H1 (cell line): ENCODE measurements around the gene UBE2I. TPM values are rescaled to one million over a fixed set of nuclear protein-coding genes. Genes with fewer than 3 reads are reported as not detected.
A peak's percentile ranks its signal among the peaks of the same experiment; 100 is the strongest.

Experiments used
- CTCF ChIA-PET: fragments of 300-600 bp; sonication (Branson Sonifier 250); formaldehyde crosslinking; loops from one replicate; lab custom pipeline; 2021; ENCODE audit not compliant: partially characterized antibody; lab: Charles Lee
- POLR2A ChIA-PET: fragments of 300-600 bp; sonication (Branson Sonifier 250); formaldehyde crosslinking; loops from one replicate; lab custom pipeline; 2021; ENCODE audit warnings: inconsistent platforms; ENCODE audit not compliant: partially characterized antibody; lab: Charles Lee
- DNase-seq, 2 experiments: peaks; one replicate each; pipeline versions ENCODE4 v3.0.0 to v3.0.0-alpha.2; 2010 to 2022; ENCODE audit warnings: low spot score in 2 of 2, low read depth in 1 of 2, mixed read lengths in 1 of 2
- FAIRE-seq: peaks from 2 replicates; lab custom pipeline; 2011; peaks lifted over from hg19 to GRCh38; lab: Jason Lieb, UNC
- H2AFZ ChIP-seq: 2 replicates; pipeline ENCODE4 v1.8.1; 2012; ENCODE audit warnings: low read length, inconsistent platforms
- H2AK5ac ChIP-seq: 2 replicates; pipeline ENCODE4 v1.6.1; 2013; ENCODE audit warnings: low read depth, low read length
- H2BK120ac ChIP-seq: replicated peaks from 2 replicates; pipeline ENCODE3; 2013; ENCODE audit warnings: low read depth, low read length, inconsistent platforms
- H2BK12ac ChIP-seq: 2 replicates; pipeline ENCODE4 v1.6.1; 2013; ENCODE audit warnings: low read depth, low read length
- H2BK15ac ChIP-seq: 2 replicates; pipeline ENCODE4 v1.6.1; 2013; ENCODE audit warnings: low read length
- H2BK20ac ChIP-seq: 2 replicates; pipeline ENCODE4 v1.6.1; 2013; ENCODE audit warnings: low read length
- H2BK5ac ChIP-seq: 2 replicates; pipeline ENCODE4 v1.6.1; 2013; ENCODE audit warnings: low read depth, low read length
- H3K14ac ChIP-seq: 2 replicates; pipeline ENCODE4 v1.6.1; 2013; ENCODE audit warnings: inconsistent platforms; ENCODE audit not compliant: insufficient read length
- H3K18ac ChIP-seq: 2 replicates; pipeline ENCODE4 v1.6.1; 2013; ENCODE audit warnings: low read length; ENCODE audit errors: extremely low read depth
- H3K23ac ChIP-seq: 2 replicates; pipeline ENCODE4 v1.6.1; 2013; ENCODE audit warnings: inconsistent platforms; ENCODE audit not compliant: insufficient read length
- H3K23me2 ChIP-seq: 2 replicates; pipeline ENCODE4 v1.6.1; 2013; ENCODE audit warnings: low read depth, low read length
- H3K27ac ChIP-seq: 2 replicates; pipeline ENCODE4 v1.6.1; 2011; ENCODE audit warnings: low read depth, low read length, inconsistent platforms
- H3K27me3 ChIP-seq, 4 experiments: replicated peaks in 1 of 4; 1 replicate in 1 of 4; 2 replicates in 3 of 4; pipeline versions ENCODE4 v1.6.1 to v1.8.1; 2011 to 2013; ENCODE audit warnings: low read length in 3 of 4, mild to moderate bottlenecking in 3 of 4, inconsistent platforms in 2 of 4, mixed read lengths in 2 of 4, moderate library complexity in 1 of 4; ENCODE audit not compliant: control insufficient read depth in 3 of 4, insufficient read depth in 3 of 4; ENCODE audit errors: extremely low read depth in 1 of 4
- H3K36me3 ChIP-seq, 4 experiments: 2 replicates each; pipeline versions ENCODE4 v1.6.1 to v1.8.1; 2011 to 2013; ENCODE audit warnings: mild to moderate bottlenecking in 4 of 4, low read length in 3 of 4, moderate library complexity in 2 of 4, control low read depth in 1 of 4, inconsistent platforms in 1 of 4; ENCODE audit not compliant: insufficient read depth in 4 of 4, control insufficient read depth in 2 of 4
- H3K4ac ChIP-seq: replicated peaks from 2 replicates; pipeline ENCODE3; 2013; ENCODE audit warnings: low read length, low read depth, mixed read lengths, inconsistent platforms; ENCODE audit not compliant: insufficient read length
- H3K4me1 ChIP-seq, 4 experiments: replicated peaks in 1 of 4; 1 replicate in 1 of 4; 2 replicates in 3 of 4; pipeline versions ENCODE4 v1.6.1 to v1.8.1; 2011 to 2013; ENCODE audit warnings: low read length in 3 of 4, inconsistent platforms in 2 of 4, mixed read lengths in 1 of 4; ENCODE audit not compliant: insufficient read depth in 4 of 4, control insufficient read depth in 3 of 4
- H3K4me2 ChIP-seq, 2 experiments: 2 replicates each; pipeline versions ENCODE4 v1.6.1 to v1.8.1; 2011 to 2013; ENCODE audit warnings: low read depth in 2 of 2, low read length in 2 of 2, control low read depth in 1 of 2, inconsistent platforms in 1 of 2, mild to moderate bottlenecking in 1 of 2; ENCODE audit not compliant: insufficient read depth in 1 of 2
- H3K4me3 ChIP-seq, 4 experiments: fragments of 200-600, 300-600 bp in 1 of 4; sonication (generic), shearing (Covaris generic), sonication (Bioruptor Twin) in 1 of 4; 2 replicates each; pipeline versions ENCODE4 v1.5.1 to v1.8.1; 2011 to 2016; ENCODE audit warnings: low read length in 4 of 4, low read depth in 3 of 4, control low read depth in 2 of 4, inconsistent platforms in 2 of 4, mild to moderate bottlenecking in 2 of 4, mixed read lengths in 1 of 4, moderate library complexity in 1 of 4; ENCODE audit not compliant: insufficient read depth in 2 of 4; ENCODE audit errors: extremely low read depth in 1 of 4
- H3K56ac ChIP-seq: replicated peaks from 2 replicates; pipeline ENCODE3; 2013; ENCODE audit warnings: low read depth, mild to moderate bottlenecking, mixed read lengths, low read length, inconsistent platforms; ENCODE audit not compliant: insufficient read length
- H3K79me1 ChIP-seq: 2 replicates; pipeline ENCODE4 v1.6.1; 2013; ENCODE audit warnings: low read depth, low read length, control low read depth
- H3K79me2 ChIP-seq, 2 experiments: 2 replicates each; pipeline versions ENCODE4 v1.6.1 to v1.8.1; 2012 to 2013; ENCODE audit warnings: low read length in 2 of 2, mild to moderate bottlenecking in 2 of 2, inconsistent platforms in 1 of 2; ENCODE audit not compliant: insufficient read depth in 2 of 2, control insufficient read depth in 1 of 2
- H3K9ac ChIP-seq, 4 experiments: replicated peaks in 1 of 4; 1 replicate in 1 of 4; 2 replicates in 3 of 4; pipeline versions ENCODE4 v1.6.1 to v1.8.1; 2011 to 2013; ENCODE audit warnings: low read depth in 3 of 4, low read length in 3 of 4, control low read depth in 2 of 4, mild to moderate bottlenecking in 2 of 4, moderate library complexity in 2 of 4, inconsistent platforms in 1 of 4; ENCODE audit errors: extremely low read depth in 1 of 4
- H3K9me3 ChIP-seq, 2 experiments: 2 replicates each; pipeline versions ENCODE4 v1.6.1 to v1.8.1; 2012 to 2013; ENCODE audit warnings: mild to moderate bottlenecking in 2 of 2, moderate library complexity in 2 of 2, control low read depth in 1 of 2, inconsistent platforms in 1 of 2, low read depth in 1 of 2, low read length in 1 of 2, mixed read lengths in 1 of 2; ENCODE audit not compliant: insufficient read depth in 2 of 2
- H4K20me1 ChIP-seq, 2 experiments: replicated peaks in 1 of 2; 2 replicates each; pipeline versions ENCODE3 to v1.8.1; 2011 to 2013; ENCODE audit warnings: inconsistent platforms in 2 of 2, low read length in 2 of 2, mild to moderate bottlenecking in 1 of 2; ENCODE audit not compliant: insufficient read depth in 2 of 2, control insufficient read depth in 1 of 2
- H4K5ac ChIP-seq: 2 replicates; pipeline ENCODE4 v1.6.1; 2013; ENCODE audit warnings: low read length, low read depth, mixed read lengths, inconsistent platforms; ENCODE audit not compliant: insufficient read length
- H4K8ac ChIP-seq: 2 replicates; pipeline ENCODE4 v1.8.0; 2013; ENCODE audit warnings: mild to moderate bottlenecking, moderate library complexity, low read length, inconsistent platforms; ENCODE audit not compliant: insufficient read depth; ENCODE audit errors: extremely low read depth
- H4K91ac ChIP-seq: replicated peaks from 2 replicates; pipeline ENCODE3; 2013; ENCODE audit warnings: low read length, mixed read lengths, inconsistent platforms; ENCODE audit not compliant: insufficient read length
- CBX8 ChIP-seq: fragments of 300-800, 300-1000 bp; sonication (generic); IDR thresholded peaks from 2 replicates; pipeline ENCODE4 v1.7.1; 2016; ENCODE audit warnings: low read depth, low read length, borderline replicate concordance
- CREB1 ChIP-seq: IDR thresholded peaks from 2 replicates; pipeline ENCODE4 v1.6.1; 2012; ENCODE audit warnings: inconsistent platforms
- EGR1 ChIP-seq: IDR thresholded peaks from 2 replicates; pipeline ENCODE4 v1.6.1; 2011; ENCODE audit warnings: low read depth, low read length, borderline replicate concordance
- GTF2F1 ChIP-seq: IDR thresholded peaks from 2 replicates; pipeline ENCODE4 v1.6.1; 2012; ENCODE audit warnings: low read depth, low read length, improper control_type of control experiment, borderline replicate concordance
- JUN ChIP-seq: IDR thresholded peaks from 2 replicates; pipeline ENCODE4 v1.6.1; 2011; ENCODE audit warnings: low read depth, mild to moderate bottlenecking, improper control_type of control experiment, low read length
- KDM1A ChIP-seq: fragments of 200-600, 300-600 bp; sonication (generic); IDR thresholded peaks from 2 replicates; pipeline ENCODE4 v1.7.1; 2016; ENCODE audit warnings: mild to moderate bottlenecking, low read length, borderline replicate concordance
- KDM5A ChIP-seq: fragments of 200-600 bp; IDR thresholded peaks from 2 replicates; pipeline ENCODE4 v1.7.1; 2012; ENCODE audit warnings: mild to moderate bottlenecking, low read length, inconsistent platforms, mixed read lengths
- MAX ChIP-seq: IDR thresholded peaks from 2 replicates; pipeline ENCODE4 v1.6.1; 2012; ENCODE audit warnings: inconsistent platforms
- PHF8 ChIP-seq: fragments of 200-600 bp; sonication (generic); conservative IDR thresholded peaks from 2 replicates; pipeline ENCODE4 v1.7.1; 2012; ENCODE audit warnings: low read depth, mild to moderate bottlenecking, inconsistent platforms, low read length, moderate library complexity
- POLR2A ChIP-seq, 2 experiments: IDR thresholded peaks; 1 replicate in 1 of 2; 2 replicates in 1 of 2; pipeline ENCODE4 v1.6.1; 2011; ENCODE audit warnings: low read depth in 2 of 2, low read length in 2 of 2, mild to moderate bottlenecking in 2 of 2; ENCODE audit errors: control extremely low read depth in 1 of 2
- SAP30 ChIP-seq: fragments of 300-600 bp; sonication (generic); IDR thresholded peaks from 2 replicates; pipeline ENCODE4 v1.7.1; 2012; ENCODE audit warnings: low read length, moderate library complexity, mild to moderate bottlenecking, inconsistent platforms; ENCODE audit not compliant: insufficient read depth, insufficient replicate concordance
- SP1 ChIP-seq: IDR thresholded peaks from 2 replicates; pipeline ENCODE4 v1.6.1; 2011; ENCODE audit warnings: low read depth, low read length
- SRF ChIP-seq: IDR thresholded peaks from 2 replicates; pipeline ENCODE4 v1.6.1; 2011; ENCODE audit warnings: mild to moderate bottlenecking, low read depth, low read length, moderate library complexity
- SUZ12 ChIP-seq: fragments of 200-600 bp; sonication (generic); IDR thresholded peaks from 2 replicates; pipeline ENCODE4 v1.6.1; 2012; ENCODE audit warnings: mild to moderate bottlenecking, inconsistent platforms, low read length, moderate library complexity, mixed read lengths
- TBP ChIP-seq: IDR thresholded peaks from 2 replicates; pipeline ENCODE4 v1.6.1; 2011; ENCODE audit warnings: low read depth, low read length, improper control_type of control experiment
- WGBS, 2 experiments: shearing (Covaris generic) in 1 of 2; methylation state at CpG; one replicate each; pipeline versions ENCODE4 v1.1.6 to v1.1.7; 2013 to 2015; ENCODE audit warnings: low lambda C conversion rate in 2 of 2, mixed read lengths in 2 of 2, inconsistent platforms in 1 of 2, low coverage in 1 of 2, missing lambda C conversion rate in 1 of 2; ENCODE audit not compliant: insufficient replicate concordance in 2 of 2, insufficient coverage in 1 of 2, insufficient read length in 1 of 2; ENCODE audit errors: extremely low coverage in 1 of 2, missing lambda C conversion rate in 1 of 2; 5-methylcytosine and 5-hydroxymethylcytosine counted together
- polyA plus RNA-seq, 7 experiments: library from polyadenylated mRNA; depleted of rRNA in 3 of 7; stranded (reverse) in 5 of 7; unstranded in 2 of 7; fragments of >200 nt in 5 of 7; fragments of 200-250 nt in 2 of 7; gene quantifications; 1 replicate in 5 of 7; 2 replicates in 1 of 7; 4 replicates in 1 of 7; pipeline versions ENCODE4 v1.2.1 to v1.2.3, GENCODE V29; 2011 to 2013; ENCODE audit warnings: missing spikeins in 2 of 7, mixed read lengths in 2 of 7
- total RNA-seq: library from RNA; stranded (reverse); fragmentation: NEBNext Ultra II Directional; extraction: Animal tissue kit (Norgen Biotek cat#: 25700); gene quantifications from 2 replicates; pipeline ENCODE4 v1.2.1, GENCODE V29; 2021

UBE2I gene
- total and polyA plus RNA-seq, 2 of the 8 experiments (the other 6 are each of a cell fraction or from before 2014, with no cell fraction given), result 148 to 268 TPM

GRCh38 chr16:1291576-1291974 lies 17.9 kb upstream of the UBE2I start:
- peak overlapping the region; percentile 80; the same call in 1 of the 2 replicates for H2BK12ac ChIP-seq
- peaks cover 3 to 17% (median 13%) of the 10 kb centered on the region in 4 experiments; a peak in 6 of 7 replicates for H3K4me1 ChIP-seq
- H2BK5ac ChIP-seq, result no peak overlapping the region
- H3K4ac ChIP-seq, result no peak overlapping the region
- H3K9me3 ChIP-seq, result no peaks in the 10 kb centered on the region
- H3K18ac ChIP-seq, result no peak overlapping the region
- H3K27ac ChIP-seq, result no peak overlapping the region
- H3K4me2 ChIP-seq, result no peak overlapping the region
- H2BK20ac ChIP-seq, result no peak overlapping the region
- POLR2A ChIA-PET, result interaction anchor here (1.0 to 2.0 kb wide), 4 partner anchors 12 to 613 kb away, joined by 3 to 5 read pairs (median 4); partner anchors contain the start of gene UBE2I
- H3K36me3 ChIP-seq, result no peaks in the 10 kb centered on the region
- no peak overlapping the region for H3K56ac ChIP-seq
- 74% methylated on average over 17 of the region's 17 CpGs; no CpG with 5 or more reads in 1 of the 2 experiments for WGBS, 2 experiments
- no peak overlapping the region for H3K9ac ChIP-seq
- H4K91ac ChIP-seq, result no peak overlapping the region
- DNase-seq, result no peak
- no peak overlapping the region for H3K14ac ChIP-seq
- H4K8ac ChIP-seq, result no peak overlapping the region
- H3K79me2 ChIP-seq, result no peaks in the 10 kb centered on the region
- 0 out of 2 replicates have a peak overlapping the region, but pooled peaks have one; percentile 72 for H2BK15ac ChIP-seq
- peaks cover 0 to 2% of the 10 kb centered on the region in 2 experiments for H4K20me1 ChIP-seq
- no peak overlapping the region for H3K23ac ChIP-seq
- no peak overlapping the region for H2AFZ ChIP-seq
- H3K4me3 ChIP-seq, result no peak overlapping the region
- CTCF ChIA-PET, result interaction anchor here (1.3 to 4.7 kb wide), 2 partner anchors 9 to 499 kb away, joined by 3 to 35 read pairs; no protein-coding TSS in a partner anchor
- peaks cover 3% of the 10 kb centered on the region; the same call in 1 of the 2 replicates for H3K23me2 ChIP-seq
- H2BK120ac ChIP-seq, result no peak overlapping the region
- H4K5ac ChIP-seq, result no peak overlapping the region
- no peak for FAIRE-seq
- no peak overlapping the region for H2AK5ac ChIP-seq
- H3K79me1 ChIP-seq, result no peaks in the 10 kb centered on the region
- peaks cover 7 to 39% (median 26%) of the 10 kb centered on the region in 4 experiments for H3K27me3 ChIP-seq
- TF ChIP-seq JUN (no peak), PHF8 (no peak), EGR1 (no peak), KDM5A (no peak), CBX8 (no peak), MAX (no peak), SRF (no peak), GTF2F1 (no peak), POLR2A (IDR thresholded peaks at IDR 0.05; ENCODE audit: control extremely low read depth in 1 of 2, low read depth in 2 of 2, low read length in 2 of 2) (no peak), CREB1 (no peak), SAP30 (no peak), KDM1A (no peak), SP1 (no peak), SUZ12 (no peak), TBP (no peak)
